ENCODE measurements around the gene ALK.
A peak's percentile ranks its signal among the peaks of the same experiment; 100 is the strongest.

ALK gene

GRCh38 chr2:29902356-29902755 lies 19.0 kb downstream of the ALK start:
- DNase-seq (ENCODE audit: low read depth): no peak

- DNase-seq (ENCODE audit: low read depth): no peak
These were observed 20.3 kb downstream of the ALK start for GRCh38 chr2:29900971-29901633.

GRCh38 chr2:29898999-29899398 lies 22.4 kb downstream of the ALK start:
- no peak for DNase-seq (ENCODE audit: low read depth)

GRCh38 chr2:29894822-29895614 lies 26.4 kb downstream of the ALK start:
- DNase-seq (ENCODE audit: low read depth): no peak

GRCh38 chr2:29892585-29893259 lies 28.7 kb downstream of the ALK start:
- no peak for DNase-seq (ENCODE audit: low read depth)

GRCh38 chr2:29881089-29881730 lies 40.2 kb downstream of the ALK start:
- no peak for DNase-seq (ENCODE audit: low read depth)

GRCh38 chr2:29880084-29880483 lies 41.3 kb downstream of the ALK start:
- no peak for DNase-seq (ENCODE audit: low read depth)

GRCh38 chr2:29879456-29879855 lies 41.9 kb downstream of the ALK start:
- no peak for DNase-seq (ENCODE audit: low read depth)

GRCh38 chr2:29878898-29879297 lies 42.5 kb downstream of the ALK start:
- peak; percentile 9 for DNase-seq (ENCODE audit: low read depth)

- DNase-seq (ENCODE audit: low read depth): no peak
These were observed 45.0 kb downstream of the ALK start for GRCh38 chr2:29876374-29876773.

- no peak for DNase-seq (ENCODE audit: low read depth)
These were observed 46.6 kb downstream of the ALK start for GRCh38 chr2:29874745-29875144.

- DNase-seq (ENCODE audit: low read depth): no peak
These were observed 48.5 kb downstream of the ALK start for GRCh38 chr2:29872870-29873269.

- no peak for DNase-seq (ENCODE audit: low read depth)
These were observed 49.8 kb downstream of the ALK start for GRCh38 chr2:29871541-29871940.

GRCh38 chr2:29865512-29865911 lies 55.9 kb downstream of the ALK start:
- DNase-seq (ENCODE audit: low read depth): no peak

- no peak for DNase-seq (ENCODE audit: low read depth)
These were observed 56.4 kb downstream of the ALK start for GRCh38 chr2:29864988-29865387.

- no peak for DNase-seq (ENCODE audit: low read depth)
These were observed 65.3 kb downstream of the ALK start for GRCh38 chr2:29855924-29856639.

- DNase-seq (ENCODE audit: low read depth): no peak
These were observed 70.6 kb downstream of the ALK start for GRCh38 chr2:29850794-29851193.

GRCh38 chr2:29848566-29849310 lies 72.6 kb downstream of the ALK start:
- DNase-seq (ENCODE audit: low read depth): no peak

- no peak for DNase-seq (ENCODE audit: low read depth)
These were observed 73.5 kb downstream of the ALK start for GRCh38 chr2:29847886-29848285.

- DNase-seq (ENCODE audit: low read depth): no peak
These were observed 76.6 kb downstream of the ALK start for GRCh38 chr2:29844713-29845326.

Data from amniotic epithelial cell (primary cell).